Liver (tissue), 3 donors: ENCODE data around the gene ZNF541.

Experiments used
- CTCF ChIP-seq: fragments of 150-350 bp; IDR thresholded peaks from 2 replicates; pipeline ENCODE4 v1.5.1; 2017; ENCODE audit warnings: improper control_type of control experiment, low read depth, low read length; ENCODE audit not compliant: missing input control
- RAD21 ChIP-seq, 2 donors: IDR thresholded peaks; 2 replicates each; pipeline ENCODE4 v1.6.1; 2016; ENCODE audit warnings: antibody characterized with exemption in 2 of 2, mild to moderate bottlenecking in 2 of 2
- donor health status: healthy.
- donor health status: healthy.

DNA sequence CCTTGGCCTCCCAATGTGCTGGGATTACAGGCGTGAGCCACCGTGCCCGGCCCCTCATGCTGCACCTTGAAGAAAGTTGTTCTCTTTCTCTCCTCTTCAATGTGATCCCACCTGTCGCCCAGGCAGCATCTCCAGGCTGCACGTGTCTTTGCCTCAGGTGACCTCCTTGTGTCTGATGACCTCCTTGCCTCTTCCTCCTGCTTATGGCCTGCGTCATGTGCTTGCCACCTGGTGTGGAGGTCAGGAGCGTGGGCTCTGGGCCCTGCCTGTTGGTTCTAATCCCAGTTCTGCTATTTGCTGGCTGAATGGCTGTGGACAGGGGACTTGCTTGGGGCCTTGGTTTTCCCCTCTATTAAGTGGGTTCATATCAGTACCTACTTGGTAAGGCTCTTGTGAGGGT, 42.3 kb upstream of the ZNF541 start:
- TF ChIP-seq CTCF = no peak
- no peak for TF ChIP-seq RAD21 (IDR thresholded peaks at IDR 0.05)
